Endothelial cell of umbilical vein (primary cell): ENCODE measurements around the gene FBXO8. TPM values are rescaled to one million over a fixed set of nuclear protein-coding genes. Genes with fewer than 3 reads are reported as not detected.

ENCODE experiments used
- BruUV-seq: library from RNA; stranded (reverse); fragments of 400-500 nt; replicated peaks from 2 replicates; lab custom pipeline; 2021; lab: Mats Ljungman, UMichigan
- CTCF ChIA-PET: fragments of 300-600, 350-600 bp; sonication (Branson Sonifier 250); formaldehyde crosslinking; loops from one replicate; lab custom pipeline; 2021; ENCODE audit warnings: antibody characterized with exemption, inconsistent platforms; lab: Charles Lee
- POLR2A ChIA-PET: fragments of 300-600, 350-600 bp; sonication (Branson Sonifier 250); formaldehyde crosslinking; loops from one replicate; lab custom pipeline; 2021; ENCODE audit warnings: antibody characterized with exemption, inconsistent platforms; lab: Charles Lee
- DNase-seq: peaks from one replicate; pipeline ENCODE4 v3.0.0-alpha.2; 2011; ENCODE audit warnings: low read depth, low spot score
- FAIRE-seq: peaks from 2 replicates; lab custom pipeline; 2011; peaks lifted over from hg19 to GRCh38; lab: Jason Lieb, UNC
- H2AFZ ChIP-seq: 2 replicates; pipeline ENCODE4 v1.6.0; 2012; ENCODE audit warnings: low read depth, low read length, control low read depth, inconsistent platforms
- H3K27ac ChIP-seq: 2 replicates; pipeline ENCODE4 v1.5.1; 2011; ENCODE audit warnings: low read depth, mild to moderate bottlenecking, control low read depth, low read length, moderate library complexity; ENCODE audit not compliant: insufficient read depth
- H3K27me3 ChIP-seq, 2 experiments: 2 replicates each; pipeline versions ENCODE4 v1.6.0 to v1.6.1; 2011; ENCODE audit warnings: low read length in 2 of 2, mixed read lengths in 1 of 2; ENCODE audit not compliant: control insufficient read depth in 2 of 2, insufficient read depth in 2 of 2
- H3K36me3 ChIP-seq, 2 experiments: 2 replicates in 1 of 2; 3 replicates in 1 of 2; pipeline ENCODE4 v1.5.1; 2011; ENCODE audit warnings: low read length in 2 of 2, mild to moderate bottlenecking in 1 of 2, moderate library complexity in 1 of 2; ENCODE audit not compliant: control insufficient read depth in 2 of 2, insufficient read depth in 2 of 2; ENCODE audit errors: extremely low read depth in 1 of 2
- H3K4me1 ChIP-seq: 3 replicates; pipeline ENCODE4 v1.5.1; 2011; ENCODE audit warnings: mild to moderate bottlenecking, low read length; ENCODE audit not compliant: control insufficient read depth, insufficient read depth; ENCODE audit errors: extremely low read depth
- H3K4me2 ChIP-seq: 2 replicates; pipeline ENCODE4 v1.6.1; 2011; ENCODE audit warnings: low read length, control low read depth, mixed read lengths; ENCODE audit not compliant: insufficient read depth
- H3K4me3 ChIP-seq, 3 experiments: fragments of 200-600 bp in 1 of 3; sonication (generic), shearing (Covaris generic) in 1 of 3; replicated peaks in 1 of 3; 2 replicates each; pipeline ENCODE4 v1.5.1; 2011 to 2016; ENCODE audit warnings: control low read depth in 3 of 3, low read length in 3 of 3, mild to moderate bottlenecking in 2 of 3, inconsistent platforms in 1 of 3, low read depth in 1 of 3, moderate library complexity in 1 of 3; ENCODE audit not compliant: insufficient read depth in 1 of 3
- H3K79me2 ChIP-seq: 2 replicates; pipeline ENCODE4 v1.6.0; 2012; ENCODE audit warnings: low read length, inconsistent platforms; ENCODE audit not compliant: control insufficient read depth, insufficient read depth
- H3K9ac ChIP-seq: replicated peaks from 2 replicates; pipeline ENCODE3; 2011; ENCODE audit warnings: low read length, control low read depth; ENCODE audit not compliant: insufficient read depth; ENCODE audit errors: extremely low read depth
- H3K9me1 ChIP-seq: replicated peaks from 3 replicates; pipeline ENCODE4 v1.6.0; 2011; ENCODE audit warnings: mild to moderate bottlenecking, low read length; ENCODE audit not compliant: control insufficient read depth, insufficient read depth; ENCODE audit errors: extremely low read depth
- H3K9me3 ChIP-seq: replicated peaks from 2 replicates; pipeline ENCODE4 v1.5.1; 2012; ENCODE audit warnings: low read length, inconsistent platforms; ENCODE audit not compliant: control insufficient read depth, insufficient read depth
- H4K20me1 ChIP-seq: replicated peaks from 2 replicates; pipeline ENCODE3; 2011; ENCODE audit warnings: mild to moderate bottlenecking, low read length; ENCODE audit not compliant: control insufficient read depth, insufficient read depth; ENCODE audit errors: extremely low read depth
- EZH2 ChIP-seq: IDR thresholded peaks from 2 replicates; pipeline ENCODE4 v1.6.1; 2012; ENCODE audit warnings: borderline replicate concordance, low read depth, mild to moderate bottlenecking, moderate library complexity, low read length, inconsistent platforms; ENCODE audit not compliant: severe bottlenecking
- FOS ChIP-seq: IDR thresholded peaks from 2 replicates; pipeline ENCODE4 v1.6.1; 2011; ENCODE audit warnings: mild to moderate bottlenecking, low read length, moderate library complexity, borderline replicate concordance; ENCODE audit not compliant: insufficient read depth
- GATA2 ChIP-seq: IDR thresholded peaks from 2 replicates; pipeline ENCODE4 v1.7.0; 2011; ENCODE audit warnings: low read depth, mild to moderate bottlenecking, moderate library complexity, mixed read lengths, low read length; ENCODE audit not compliant: insufficient read length, insufficient read depth
- JUN ChIP-seq: IDR thresholded peaks from 2 replicates; pipeline ENCODE4 v1.6.1; 2011; ENCODE audit warnings: borderline replicate concordance, low read depth; ENCODE audit not compliant: insufficient read length, insufficient read depth
- MAX ChIP-seq: IDR thresholded peaks from 2 replicates; pipeline ENCODE4 v1.6.1; 2011; ENCODE audit not compliant: insufficient read depth, insufficient read length
- MYC ChIP-seq: IDR thresholded peaks from one replicate; pipeline ENCODE4 v1.6.1; 2011; ENCODE audit warnings: mild to moderate bottlenecking, low read depth, low read length
- POLR2A ChIP-seq: IDR thresholded peaks from 2 replicates; pipeline ENCODE4 v1.6.1; 2012; ENCODE audit warnings: low read depth, mild to moderate bottlenecking, control low read depth, low read length
- POLR2AphosphoS5 ChIP-seq: IDR thresholded peaks from 2 replicates; pipeline ENCODE4 v1.6.1; 2012; ENCODE audit warnings: low read depth, mild to moderate bottlenecking, control low read depth, low read length, moderate library complexity; ENCODE audit not compliant: insufficient read depth
- dilution Hi-C: fragments of 300-500 bp; cut with MboI; formaldehyde crosslinking; loops from one replicate; pipeline ENCODE4 v1.15.0; 2019; ENCODE audit warnings: low sequenced_read_pairs; ENCODE audit not compliant: extremely low pct_ligation_motif_present
- intact Hi-C: fragments of 100-400 bp; cut with micrococcal nuclease; formaldehyde crosslinking; loops from one replicate; pipeline ENCODE4 v1.10.0; 2022
- polyA plus RNA-seq, 4 experiments: library from polyadenylated mRNA; depleted of rRNA in 3 of 4; stranded (reverse) in 3 of 4; unstranded in 1 of 4; fragments of >200 nt; gene quantifications; 2 replicates each; pipeline versions ENCODE4 v1.2.1 to v1.2.3, GENCODE V29; 2011 to 2012; ENCODE audit warnings: missing spikeins in 1 of 4
- total RNA-seq: library from RNA; stranded (reverse); gene quantifications from 2 replicates; pipeline ENCODE4 v1.2.3, GENCODE V29; 2021
- TF ChIP-seq, protein P1 (sequence below), 2 donors: IDR thresholded peaks; 1 replicate in 1 of 2; 2 replicates in 1 of 2; pipeline ENCODE4 v1.5.1; 2011; ENCODE audit warnings: low read length in 2 of 2, mild to moderate bottlenecking in 2 of 2, moderate library complexity in 2 of 2, control low read depth in 1 of 2, inconsistent platforms in 1 of 2, low read depth in 1 of 2; ENCODE audit not compliant: insufficient read depth in 1 of 2; ENCODE audit errors: extremely low read depth in 1 of 2

Gene FBXO8
- total and polyA plus RNA-seq, 2 donors (not counting 3 experiments of a cell fraction or from before 2014, with no cell fraction given) = 9.9 to 14.5 TPM

GRCh38 chr4:174314770-174315169 lies 31.3 kb upstream of the FBXO8 start:
- intact Hi-C loops = loop anchor here (10.0 kb wide), 2 partner anchors 190 to 980 kb away; partner anchors contain the start of gene HMGB2
- BruUV-seq = no TSS peak
- no peak overlapping the region for H2AFZ ChIP-seq

More at GRCh38 chr4:174314770-174315169, 31.3 kb upstream of the FBXO8 start:
- Histone ChIP-seq H3K4me2 (no peak overlapping the region), H3K27me3 (no peaks in the 10 kb centered on the region), H3K36me3 (no peaks in the 10 kb centered on the region), H3K27ac (no peak overlapping the region), H4K20me1 (no peaks in the 10 kb centered on the region), H3K4me3 (no peak overlapping the region), H3K9me3 (no peaks in the 10 kb centered on the region), H3K79me2 (no peaks in the 10 kb centered on the region), H3K4me1 (peaks cover 3% of the 10 kb centered on the region), H3K9ac (no peak overlapping the region), H3K9me1 (no peaks in the 10 kb centered on the region)
- TF ChIP-seq, protein P1, sequence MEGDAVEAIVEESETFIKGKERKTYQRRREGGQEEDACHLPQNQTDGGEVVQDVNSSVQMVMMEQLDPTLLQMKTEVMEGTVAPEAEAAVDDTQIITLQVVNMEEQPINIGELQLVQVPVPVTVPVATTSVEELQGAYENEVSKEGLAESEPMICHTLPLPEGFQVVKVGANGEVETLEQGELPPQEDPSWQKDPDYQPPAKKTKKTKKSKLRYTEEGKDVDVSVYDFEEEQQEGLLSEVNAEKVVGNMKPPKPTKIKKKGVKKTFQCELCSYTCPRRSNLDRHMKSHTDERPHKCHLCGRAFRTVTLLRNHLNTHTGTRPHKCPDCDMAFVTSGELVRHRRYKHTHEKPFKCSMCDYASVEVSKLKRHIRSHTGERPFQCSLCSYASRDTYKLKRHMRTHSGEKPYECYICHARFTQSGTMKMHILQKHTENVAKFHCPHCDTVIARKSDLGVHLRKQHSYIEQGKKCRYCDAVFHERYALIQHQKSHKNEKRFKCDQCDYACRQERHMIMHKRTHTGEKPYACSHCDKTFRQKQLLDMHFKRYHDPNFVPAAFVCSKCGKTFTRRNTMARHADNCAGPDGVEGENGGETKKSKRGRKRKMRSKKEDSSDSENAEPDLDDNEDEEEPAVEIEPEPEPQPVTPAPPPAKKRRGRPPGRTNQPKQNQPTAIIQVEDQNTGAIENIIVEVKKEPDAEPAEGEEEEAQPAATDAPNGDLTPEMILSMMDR (IDR thresholded peaks at IDR 0.05; ENCODE audit: extremely low read depth in 1 of 2, insufficient read depth in 1 of 2, low read depth in 1 of 2, low read length in 2 of 2) = no peak
- TF ChIP-seq GATA2 = no peak
- no peak for TF ChIP-seq POLR2AphosphoS5
- no peak for TF ChIP-seq POLR2A
- no peak for TF ChIP-seq MYC
- no peak for TF ChIP-seq MAX
- no peak for TF ChIP-seq EZH2
- TF ChIP-seq JUN = no peak
- TF ChIP-seq FOS = no peak
- ChIA-PET CTCF (interaction anchor here (1.4 kb wide), 1 partner anchor 13 kb away, joined by 4 read pairs; no protein-coding TSS in a partner anchor), POLR2A (no interaction called here)
- dilution Hi-C loops = no loop called here
- DNase-seq (no peak), FAIRE-seq (no peak)
